SK-N-SH (cell line): Measurements from ENCODE around the gene PLEKHF1. TPM values are rescaled to one million over a fixed set of nuclear protein-coding genes. Genes with fewer than 3 reads are reported as not detected.

ENCODE experiments used
- CTCF ChIA-PET: fragments of 300-600, 350-600 bp; formaldehyde crosslinking; extraction: SDS; loops from one replicate; lab custom pipeline; 2021; lab: Yijun Ruan, JAX
- POLR2A ChIA-PET: fragments of 350-600 bp; sonication (Branson Sonifier 250); formaldehyde crosslinking; extraction: SDS; loops from one replicate; lab custom pipeline; 2020; ENCODE audit warnings: antibody characterized with exemption, inconsistent platforms; lab: Yijun Ruan, JAX
- DNase-seq: peaks from one replicate; pipeline ENCODE4 v3.0.0; 2012
- H2AFZ ChIP-seq: fragments of 200-600 bp; sonication (generic); 2 replicates; pipeline ENCODE4 v1.8.1; 2016; ENCODE audit warnings: antibody characterized with exemption, mild to moderate bottlenecking, low read depth
- H3F3A ChIP-seq: fragments of 200-600 bp; sonication (generic); replicated peaks from 2 replicates; pipeline ENCODE3; 2016; ENCODE audit warnings: antibody characterized with exemption, mild to moderate bottlenecking; ENCODE audit not compliant: insufficient read depth
- H3K27ac ChIP-seq, 2 experiments: fragments of 200-500 bp in 1 of 2; fragments of 200-600 bp in 1 of 2; sonication (Bioruptor generic) in 1 of 2; sonication (generic), shearing (Covaris generic) in 1 of 2; 2 replicates each; pipeline versions ENCODE4 v1.5.1 to v1.6.1; 2014 to 2016; ENCODE audit warnings: low read depth in 2 of 2, inconsistent platforms in 1 of 2, low read length in 1 of 2, mild to moderate bottlenecking in 1 of 2, mixed read lengths in 1 of 2
- H3K27me3 ChIP-seq: fragments of 200-600 bp; sonication (generic), shearing (Covaris generic); 2 replicates; pipeline ENCODE4 v1.6.1; 2016; ENCODE audit warnings: mixed run types; ENCODE audit not compliant: insufficient read depth
- H3K36me3 ChIP-seq, 2 experiments: fragments of 200-500 bp in 1 of 2; fragments of 200-600 bp in 1 of 2; sonication (Bioruptor generic) in 1 of 2; sonication (generic) in 1 of 2; replicated peaks in 1 of 2; 2 replicates each; pipeline versions ENCODE3 to v1.5.1; 2014 to 2016; ENCODE audit warnings: low read length in 1 of 2, mild to moderate bottlenecking in 1 of 2; ENCODE audit not compliant: insufficient read depth in 2 of 2, control insufficient read depth in 1 of 2
- H3K4me1 ChIP-seq, 2 experiments: fragments of 200-500 bp in 1 of 2; fragments of 200-600 bp in 1 of 2; sonication (Bioruptor generic) in 1 of 2; sonication (generic), shearing (Covaris generic) in 1 of 2; 2 replicates each; pipeline versions ENCODE4 v1.5.1 to v1.6.1; 2014 to 2016; ENCODE audit warnings: low read depth in 1 of 2, low read length in 1 of 2, mixed run types in 1 of 2; ENCODE audit not compliant: insufficient read depth in 2 of 2, control insufficient read depth in 1 of 2
- H3K4me2 ChIP-seq: fragments of 200-600 bp; sonication (generic), shearing (Covaris generic); 2 replicates; pipeline ENCODE4 v1.6.1; 2017; ENCODE audit warnings: mixed run types
- H3K4me3 ChIP-seq, 2 experiments: fragments of 200-500 bp in 1 of 2; fragments of 200-600 bp in 1 of 2; sonication (Bioruptor generic) in 1 of 2; sonication (generic), shearing (Covaris generic) in 1 of 2; 2 replicates each; pipeline versions ENCODE4 v1.5.1 to v1.8.1; 2014 to 2016; ENCODE audit warnings: low read depth in 2 of 2, inconsistent platforms in 1 of 2, low read length in 1 of 2, mild to moderate bottlenecking in 1 of 2, mixed read lengths in 1 of 2, moderate library complexity in 1 of 2
- H3K79me2 ChIP-seq: fragments of 200-600 bp; sonication (generic); 2 replicates; pipeline ENCODE4 v1.8.1; 2017; ENCODE audit warnings: mild to moderate bottlenecking; ENCODE audit not compliant: insufficient read depth
- H3K9ac ChIP-seq: fragments of 200-600 bp; sonication (generic); 2 replicates; pipeline ENCODE4 v1.6.1; 2017; ENCODE audit warnings: mixed run types
- H3K9me2 ChIP-seq: fragments of 200-600 bp; sonication (generic); 2 replicates; pipeline ENCODE4 v1.6.1; 2017; ENCODE audit warnings: mixed run types
- H3K9me3 ChIP-seq: fragments of 200-600 bp; sonication (generic); 2 replicates; pipeline ENCODE4 v1.6.1; 2017; ENCODE audit warnings: mixed run types, mild to moderate bottlenecking, moderate library complexity
- H4K20me1 ChIP-seq: fragments of 200-600 bp; sonication (generic); 2 replicates; pipeline ENCODE4 v1.6.1; 2017; ENCODE audit warnings: mild to moderate bottlenecking, mixed run types; ENCODE audit not compliant: insufficient read depth
- EZH2phosphoT487 ChIP-seq: fragments of 200-600 bp; sonication (generic); IDR thresholded peaks from 2 replicates; pipeline ENCODE4 v1.6.1; 2017; ENCODE audit warnings: low read depth, mixed run types, mild to moderate bottlenecking, antibody characterized with exemption, moderate library complexity, borderline replicate concordance
- GABPA ChIP-seq: IDR thresholded peaks from 2 replicates; pipeline ENCODE4 v1.4.0; 2012; ENCODE audit warnings: low read depth, mild to moderate bottlenecking
- JUND ChIP-seq: IDR thresholded peaks from 2 replicates; pipeline ENCODE4 v1.4.0; 2012
- MXI1 ChIP-seq: IDR thresholded peaks from 2 replicates; pipeline ENCODE4 v1.6.1; 2012; ENCODE audit warnings: mild to moderate bottlenecking, low read depth, low read length, improper control_type of control experiment
- PBX3 ChIP-seq: IDR thresholded peaks from 2 replicates; pipeline ENCODE4; 2012
- POLR2AphosphoS5 ChIP-seq: IDR thresholded peaks from 2 replicates; pipeline ENCODE4 v1.6.1; 2012; ENCODE audit warnings: low read depth, low read length
- RFX5 ChIP-seq: IDR thresholded peaks from 2 replicates; pipeline ENCODE4 v1.6.1; 2012; ENCODE audit warnings: mild to moderate bottlenecking, improper control_type of control experiment, low read length
- SMC3 ChIP-seq: IDR thresholded peaks from 2 replicates; pipeline ENCODE4 v1.6.1; 2012; ENCODE audit warnings: low read depth, low read length, improper control_type of control experiment
- TCF12 ChIP-seq: IDR thresholded peaks from 2 replicates; pipeline ENCODE4 v1.4.0; 2012
- USF1 ChIP-seq: IDR thresholded peaks from 2 replicates; pipeline ENCODE4 v1.4.0; 2012; ENCODE audit warnings: low read depth, borderline replicate concordance
- USF2 ChIP-seq: fragments of 150-350 bp; IDR thresholded peaks from 2 replicates; pipeline ENCODE4 v1.6.1; 2017; ENCODE audit warnings: antibody characterized with exemption, low read length, low read depth, borderline replicate concordance
- WGBS: methylation state at CpG from one replicate; pipeline ENCODE4 v1.1.6; 2017; ENCODE audit warnings: low lambda C conversion rate; 5-methylcytosine and 5-hydroxymethylcytosine counted together
- polyA plus RNA-seq, 3 experiments: library from polyadenylated mRNA; depleted of rRNA; stranded (reverse); fragments of >200 nt; gene quantifications; 2 replicates each; pipeline ENCODE4 v1.2.3, GENCODE V29; 2012

PLEKHF1 gene
- polyA plus RNA-seq, 1 of the 3 experiments (the other 2 are of a cell fraction) = 3.9 TPM

GRCh38 chr19:29676586-29676985 is 11.3 kb downstream of the PLEKHF1 start:
- H3K27me3 ChIP-seq = no peaks in the 10 kb centered on the region
- no peak for DNase-seq
- H3K79me2 ChIP-seq = no peaks in the 10 kb centered on the region
- CTCF ChIA-PET = interaction anchor here (1.1 to 1.9 kb wide), 4 partner anchors 14 to 66 kb away, joined by 3 to 8 read pairs (median 6); no protein-coding TSS in a partner anchor
- H2AFZ ChIP-seq = no peak overlapping the region
- no peaks in the 10 kb centered on the region for H3K9me3 ChIP-seq
- H3K9me2 ChIP-seq = no peaks in the 10 kb centered on the region
- peaks cover 0 to 8% of the 10 kb centered on the region in 2 experiments; a peak in 1 of 4 replicates for H3K4me1 ChIP-seq
- TF ChIP-seq MXI1 = no peak
- no peak for TF ChIP-seq TCF12
- no peak for TF ChIP-seq GABPA
- TF ChIP-seq USF1 = no peak
- TF ChIP-seq USF2 = no peak
- TF ChIP-seq PBX3 = no peak
- TF ChIP-seq JUND = no peak
- no peak for TF ChIP-seq RFX5
- no peak for TF ChIP-seq POLR2AphosphoS5
- TF ChIP-seq EZH2phosphoT487 = no peak
- TF ChIP-seq SMC3 = no peak
- peaks cover 0 to 10% of the 10 kb centered on the region in 2 experiments for H3K36me3 ChIP-seq
- no peak overlapping the region for H3K4me2 ChIP-seq
- no peak overlapping the region for H3K4me3 ChIP-seq
- WGBS = 57% methylated on average over 7 of the region's 8 CpGs
- H3F3A ChIP-seq = no peaks in the 10 kb centered on the region
- no peak overlapping the region for H3K27ac ChIP-seq
- H4K20me1 ChIP-seq = no peaks in the 10 kb centered on the region
- H3K9ac ChIP-seq = no peak overlapping the region
- POLR2A ChIA-PET = no interaction called here

- ChIA-PET CTCF (interaction anchor here (0.8 to 2.2 kb wide), 6 partner anchors 15 to 67 kb away, joined by 3 to 10 read pairs (median 6); no protein-coding TSS in a partner anchor), POLR2A (no interaction called here)
- 89% methylated on average over 14 of the region's 23 CpGs for WGBS
- Histone ChIP-seq H2AFZ (no peak overlapping the region), H3K9ac (no peak overlapping the region), H3K9me3 (no peaks in the 10 kb centered on the region), H3K9me2 (no peaks in the 10 kb centered on the region), H3K4me3 (no peak overlapping the region), H3K36me3 (peaks cover 0 to 10% of the 10 kb centered on the region in 2 experiments), H3K79me2 (no peaks in the 10 kb centered on the region), H3K27me3 (no peaks in the 10 kb centered on the region), H4K20me1 (no peaks in the 10 kb centered on the region), H3K27ac (no peak overlapping the region), H3K4me1 (peaks cover 0 to 8% of the 10 kb centered on the region in 2 experiments; a peak in 1 of 4 replicates), H3F3A (no peaks in the 10 kb centered on the region), H3K4me2 (no peak overlapping the region)
- no peak for DNase-seq
- TF ChIP-seq USF2 (no peak), SMC3 (no peak)
Observed at GRCh38 chr19:29677001-29677817, 11.9 kb downstream of the PLEKHF1 start.
